Stimulated activated naive B cell treated with anti-CD40 and anti-IgM and Interleukin-4, amounts not matched to agents 10 μg/mL and 1 μg/mL and 100 μg/mL, for 72 hours (primary cell): Measurements from ENCODE around the gene POU2F1.
A peak's percentile ranks its signal among the peaks of the same experiment; 100 is the strongest.

Experiments
- ATAC-seq, 2 donors: fragments of 150-1000 bp; cut with Tn5 transposase; replicated peaks; 2 replicates each; pipeline ENCODE4 v1.10.0; 2021; ENCODE audit warnings: moderate library complexity in 1 of 2
- DNase-seq: peaks from one replicate; pipeline ENCODE4 v3.0.0; 2021
- H3K27ac Mint-ChIP-seq: one replicate; pipeline ENCODE4 v1.8.0; 2022; ENCODE audit warnings: mild to moderate bottlenecking, mixed read lengths
- H3K27me3 Mint-ChIP-seq, 2 donors: one replicate each; pipeline ENCODE4 v1.8.0; 2022; ENCODE audit warnings: mixed read lengths in 2 of 2
- H3K36me3 Mint-ChIP-seq, 2 donors: one replicate each; pipeline ENCODE4 v1.8.0; 2022; ENCODE audit warnings: mixed read lengths in 2 of 2, mild to moderate bottlenecking in 1 of 2
- H3K4me1 Mint-ChIP-seq, 2 donors: one replicate each; pipeline ENCODE4 v1.8.0; 2022; ENCODE audit warnings: mixed read lengths in 2 of 2, mild to moderate bottlenecking in 1 of 2
- H3K4me3 Mint-ChIP-seq, 2 donors: one replicate each; pipeline ENCODE4 v1.8.0; 2022; ENCODE audit warnings: mild to moderate bottlenecking in 2 of 2, mixed read lengths in 2 of 2, moderate library complexity in 1 of 2
- H3K9me3 Mint-ChIP-seq, 2 donors: one replicate each; pipeline ENCODE4 v1.8.0; 2022; ENCODE audit warnings: mixed read lengths in 2 of 2, mild to moderate bottlenecking in 1 of 2

POU2F1 gene

DNA sequence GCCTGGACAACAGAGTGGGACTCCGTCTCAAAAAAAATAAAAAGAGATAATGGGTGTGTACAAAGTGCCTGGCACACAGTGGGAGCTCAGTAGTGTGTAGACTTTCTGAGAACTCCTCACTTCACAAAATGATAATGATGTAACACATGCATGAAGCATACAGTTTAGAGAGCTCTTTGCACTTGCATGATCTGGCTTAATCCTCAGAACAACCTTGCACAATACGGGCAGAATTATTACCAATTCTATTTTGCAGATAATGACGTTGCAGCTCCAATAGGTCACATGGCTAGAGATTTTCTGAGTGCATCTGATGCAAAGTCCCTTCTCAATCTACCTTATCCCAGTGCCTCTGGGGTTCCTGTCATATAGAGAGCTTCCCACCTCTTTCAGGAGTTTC is 226.3 kb downstream of the POU2F1 start:
- DNase-seq = no peak
- no peaks in the 10 kb centered on the region for H3K36me3 Mint-ChIP-seq
- ATAC-seq = no peak
- H3K27ac Mint-ChIP-seq = peak overlapping the region; percentile 94
- peaks cover 0 to 5% of the 10 kb centered on the region in 2 donors for H3K27me3 Mint-ChIP-seq
- H3K4me1 Mint-ChIP-seq = peaks cover 16 to 34% of the 10 kb centered on the region in 2 donors
- no peak overlapping the region for H3K4me3 Mint-ChIP-seq
- H3K9me3 Mint-ChIP-seq = no peaks in the 10 kb centered on the region

DNA sequence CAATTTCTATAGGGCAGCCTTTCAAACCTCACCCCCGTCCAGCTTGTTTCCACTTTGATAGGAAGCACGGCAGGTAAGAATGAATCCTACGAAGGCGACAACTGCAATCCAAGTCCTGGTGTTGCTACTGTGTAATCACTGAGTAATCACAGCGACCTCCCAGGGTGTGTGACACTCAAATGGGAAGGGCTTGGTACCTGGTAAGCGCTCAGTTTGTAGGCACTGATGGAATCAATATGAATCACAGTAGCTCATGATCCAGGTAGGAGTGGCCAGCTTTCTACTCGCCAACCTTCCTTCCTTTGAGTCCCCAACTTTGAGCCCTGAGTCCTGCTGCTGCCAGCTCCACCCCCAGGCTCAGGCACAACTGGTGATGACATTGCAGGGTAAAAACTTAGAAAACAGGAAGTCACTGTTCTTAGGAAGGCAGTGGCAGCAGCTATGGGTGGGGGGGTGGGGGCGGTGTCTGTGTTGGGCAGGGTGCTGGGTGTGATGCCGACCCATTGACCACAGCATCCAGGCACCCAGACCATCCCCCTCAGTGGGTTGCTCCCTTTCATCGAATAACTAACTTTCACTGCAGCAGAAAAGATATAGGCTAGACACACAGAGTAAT is 226.9 kb downstream of the POU2F1 start:
- Mint-ChIP-seq H3K9me3 (no peaks in the 10 kb centered on the region), H3K36me3 (no peaks in the 10 kb centered on the region), H3K27ac (peak overlapping the region; percentile 94), H3K4me3 (peak overlapping the region; percentile 68 to 73), H3K27me3 (peaks cover 0 to 5% of the 10 kb centered on the region in 2 donors), H3K4me1 (peaks cover 13 to 34% of the 10 kb centered on the region in 2 donors)
- DNase-seq (peak; percentile 64), ATAC-seq (peak; percentile 96 to 98)

DNA sequence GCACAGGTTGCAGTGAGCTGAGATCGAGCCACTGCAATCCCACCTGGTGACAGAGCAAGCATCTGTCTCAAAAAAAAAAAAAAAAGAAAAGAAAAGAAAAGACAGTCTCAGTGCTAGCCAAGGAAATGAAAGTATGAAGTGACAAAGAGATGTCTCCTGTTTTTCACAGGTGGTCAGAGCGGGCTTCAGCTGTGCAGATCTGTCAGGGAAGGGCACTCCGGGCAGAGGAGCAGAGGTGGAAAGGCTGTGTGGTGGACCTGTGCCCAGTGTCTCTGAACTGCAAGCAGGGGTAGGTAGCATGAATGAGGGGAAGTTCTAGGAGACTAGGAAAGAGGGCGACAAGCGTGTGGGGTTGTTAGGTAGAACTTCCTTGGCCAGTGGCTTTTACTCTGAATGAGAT is 230.2 kb downstream of the POU2F1 start:
- H3K4me1 Mint-ChIP-seq = peaks cover 10 to 29% of the 10 kb centered on the region in 2 donors
- no peaks in the 10 kb centered on the region for H3K36me3 Mint-ChIP-seq
- H3K27me3 Mint-ChIP-seq = peaks cover 0 to 5% of the 10 kb centered on the region in 2 donors
- H3K27ac Mint-ChIP-seq = peak overlapping the region; percentile 10
- H3K9me3 Mint-ChIP-seq = no peaks in the 10 kb centered on the region
- ATAC-seq (no peak), DNase-seq (no peak)
- no peak overlapping the region for H3K4me3 Mint-ChIP-seq

DNA sequence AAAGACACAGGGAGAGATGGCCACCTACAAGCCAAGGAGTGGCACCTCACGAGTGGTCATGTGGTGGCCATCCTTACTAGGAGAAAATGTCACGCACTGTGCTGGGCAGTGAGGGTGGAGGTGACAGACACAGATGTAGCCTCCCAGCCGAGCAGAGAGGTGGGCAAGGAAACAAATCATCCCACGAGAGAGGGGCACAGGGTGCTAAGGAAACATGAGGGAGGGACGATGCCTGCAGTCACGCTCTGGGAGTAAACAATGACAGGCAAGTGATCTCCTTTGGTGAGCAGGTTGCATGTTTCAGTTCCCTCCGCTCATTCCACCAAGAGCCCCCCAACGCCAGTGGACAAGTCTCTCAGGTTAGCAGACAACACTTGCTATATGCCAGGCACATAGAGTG is 231.8 kb downstream of the POU2F1 start:
- Mint-ChIP-seq H3K27me3 (peaks cover 0 to 5% of the 10 kb centered on the region in 2 donors), H3K4me1 (peaks cover 12 to 26% of the 10 kb centered on the region in 2 donors), H3K27ac (no peak overlapping the region), H3K36me3 (no peaks in the 10 kb centered on the region), H3K4me3 (no peak overlapping the region), H3K9me3 (no peaks in the 10 kb centered on the region)
- ATAC-seq = no peak
- DNase-seq = no peak

DNA sequence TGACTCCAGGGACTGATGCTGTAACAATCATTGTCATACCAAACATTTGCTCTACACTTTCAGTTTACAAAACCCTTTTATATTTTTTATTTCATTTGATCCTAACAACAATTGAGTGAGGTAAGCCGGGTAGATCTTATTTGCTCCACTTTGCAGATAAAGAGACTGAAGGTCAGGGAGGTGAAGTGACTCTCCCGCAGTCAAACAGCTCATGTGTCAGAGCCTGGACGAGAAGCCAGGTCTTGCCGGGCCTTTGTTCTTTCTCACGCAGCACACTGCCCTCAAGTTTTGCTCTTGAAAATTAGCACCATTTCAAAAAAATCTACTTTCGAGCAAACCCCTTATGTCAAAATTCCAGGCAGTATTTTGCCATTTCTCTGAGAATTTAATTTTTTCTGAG is 232.4 kb downstream of the POU2F1 start:
- no peak for ATAC-seq
- H3K4me3 Mint-ChIP-seq = no peak overlapping the region

DNA sequence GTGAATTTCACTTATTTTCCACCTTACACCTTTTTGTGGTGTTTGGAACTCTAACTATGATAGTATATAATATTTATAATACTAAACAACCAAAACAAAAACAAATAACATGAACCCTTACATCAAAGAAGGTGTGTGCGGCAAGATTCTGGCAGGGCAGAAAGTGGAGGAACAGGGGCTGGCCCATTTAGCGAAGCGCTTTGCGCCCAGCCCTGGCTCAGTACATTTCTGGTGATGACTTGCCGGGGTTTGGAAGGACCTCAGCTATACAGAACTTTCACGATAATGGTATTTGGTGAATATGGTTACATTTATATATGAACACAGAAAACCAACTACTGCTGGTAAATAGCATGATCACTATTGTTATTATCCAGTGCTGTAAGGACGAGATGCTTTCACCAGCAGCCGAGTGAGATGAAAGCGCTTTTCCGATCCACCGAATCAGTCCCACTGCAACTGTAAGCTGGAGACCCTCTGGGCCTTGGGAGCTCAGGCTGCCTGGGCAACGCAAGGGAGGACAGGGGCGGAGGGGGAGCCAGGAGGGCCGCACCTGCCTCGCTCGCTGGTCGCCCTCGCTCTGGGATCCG is 233.7 kb downstream of the POU2F1 start:
- Mint-ChIP-seq H3K9me3 (no peaks in the 10 kb centered on the region), H3K36me3 (no peaks in the 10 kb centered on the region), H3K27ac (peak overlapping the region; percentile 42), H3K4me3 (peak overlapping the region; percentile 83 to 88), H3K4me1 (peaks cover 8 to 16% of the 10 kb centered on the region in 2 donors), H3K27me3 (peaks cover 0 to 5% of the 10 kb centered on the region in 2 donors)
- DNase-seq = no peak
- ATAC-seq = no peak

More for the DNA sequence above, 232.4 kb downstream of the POU2F1 start:
- peaks cover 0 to 5% of the 10 kb centered on the region in 2 donors for H3K27me3 Mint-ChIP-seq
- no peaks in the 10 kb centered on the region for H3K9me3 Mint-ChIP-seq
- DNase-seq = no peak
- H3K36me3 Mint-ChIP-seq = no peaks in the 10 kb centered on the region
- H3K4me1 Mint-ChIP-seq = peaks cover 8 to 20% of the 10 kb centered on the region in 2 donors
- H3K27ac Mint-ChIP-seq = no peak overlapping the region

DNA sequence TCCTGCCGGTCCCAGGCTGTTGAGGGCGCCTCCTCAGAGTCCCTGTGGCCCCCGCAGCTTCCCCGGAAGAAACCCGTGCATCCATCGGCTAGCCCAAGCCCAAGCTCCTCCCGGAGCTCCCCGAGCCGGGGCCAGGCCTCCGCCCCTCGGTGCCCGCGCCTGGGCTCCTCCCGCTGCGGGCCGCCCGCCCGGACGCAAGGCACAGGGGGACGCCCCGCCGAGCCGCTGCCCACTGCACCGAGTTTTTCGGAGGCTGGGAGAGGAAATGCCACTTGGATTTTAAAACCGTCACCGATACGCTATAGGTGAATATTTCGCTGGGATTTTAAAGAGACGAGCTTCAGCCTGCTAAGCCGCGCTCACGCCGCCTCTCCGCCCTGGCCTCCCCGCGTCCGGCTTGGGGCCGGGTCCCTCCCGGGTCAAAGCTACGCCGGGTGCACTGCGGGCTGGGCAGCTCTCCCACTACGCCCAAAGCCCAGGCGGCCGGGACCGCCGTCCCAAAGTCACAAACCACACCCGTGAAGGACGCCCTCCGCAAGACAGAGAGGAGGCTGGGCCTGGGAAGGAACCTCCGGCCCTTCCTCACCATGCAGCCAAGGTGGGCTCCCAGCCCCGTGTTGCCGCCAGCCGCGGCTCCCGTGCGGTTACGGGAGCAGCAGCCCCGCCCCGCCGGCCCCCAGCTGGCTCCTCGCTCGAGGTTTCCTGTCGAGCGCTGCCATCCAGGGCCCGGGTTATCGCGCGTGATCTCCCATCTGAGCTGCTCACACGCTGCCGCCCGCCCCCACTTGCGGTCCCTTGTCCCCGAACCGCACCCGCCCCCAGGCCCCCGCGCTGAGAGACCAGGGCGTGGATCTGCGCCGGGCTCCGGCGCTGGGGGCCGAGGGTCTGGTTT is 234.5 kb downstream of the POU2F1 start:
- H3K4me1 Mint-ChIP-seq = peaks cover 8 to 16% of the 10 kb centered on the region in 2 donors
- H3K9me3 Mint-ChIP-seq = no peaks in the 10 kb centered on the region

DNA sequence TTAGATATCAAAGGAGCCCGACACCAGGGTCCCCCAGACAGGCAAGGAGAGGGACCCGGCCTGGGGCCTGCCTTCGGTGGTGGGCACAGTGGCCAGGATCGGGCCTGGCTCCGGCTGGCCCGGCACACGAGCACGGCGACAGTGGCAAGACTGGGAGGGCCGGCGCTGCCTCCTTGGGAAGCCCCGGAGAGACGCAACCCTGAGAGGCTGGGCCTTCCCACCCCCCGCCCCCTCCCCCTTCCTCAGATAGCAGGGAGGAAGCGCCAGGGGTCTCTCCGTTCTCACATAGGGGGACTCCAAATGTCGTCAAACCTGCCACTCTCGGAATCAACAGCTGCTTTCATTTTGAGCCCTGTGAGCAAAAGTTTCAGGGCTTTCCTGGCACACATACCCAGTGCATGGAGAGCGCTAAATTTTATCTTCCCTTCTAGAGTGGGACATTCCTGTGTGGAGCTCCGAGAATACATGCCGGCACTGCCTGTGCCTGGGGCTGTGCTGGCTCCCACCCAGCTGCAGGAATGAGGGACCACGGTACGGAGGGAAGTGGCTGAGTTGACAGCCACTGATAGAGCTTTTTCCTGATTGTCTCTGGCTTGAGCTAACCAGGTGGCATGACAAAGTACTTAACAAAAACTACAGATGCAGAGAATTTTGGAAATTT is 235.2 kb downstream of the POU2F1 start:
- Mint-ChIP-seq H3K4me1 (peaks cover 6 to 8% of the 10 kb centered on the region in 2 donors), H3K9me3 (no peaks in the 10 kb centered on the region), H3K27me3 (peaks cover 0 to 2% of the 10 kb centered on the region in 2 donors), H3K36me3 (no peaks in the 10 kb centered on the region), H3K4me3 (peak overlapping the region; percentile 69 to 88), H3K27ac (peak overlapping the region; percentile 87)
- ATAC-seq (peak; percentile 63 to 70), DNase-seq (peak; percentile 48)

More for the DNA sequence above, 234.5 kb downstream of the POU2F1 start:
- Mint-ChIP-seq H3K36me3 (no peaks in the 10 kb centered on the region), H3K4me3 (peak overlapping the region; percentile 83 to 88), H3K27ac (peak overlapping the region; percentile 82), H3K27me3 (peaks cover 0 to 5% of the 10 kb centered on the region in 2 donors)
- DNase-seq (peak; percentile 51), ATAC-seq (peak; percentile 74 to 83)

DNA sequence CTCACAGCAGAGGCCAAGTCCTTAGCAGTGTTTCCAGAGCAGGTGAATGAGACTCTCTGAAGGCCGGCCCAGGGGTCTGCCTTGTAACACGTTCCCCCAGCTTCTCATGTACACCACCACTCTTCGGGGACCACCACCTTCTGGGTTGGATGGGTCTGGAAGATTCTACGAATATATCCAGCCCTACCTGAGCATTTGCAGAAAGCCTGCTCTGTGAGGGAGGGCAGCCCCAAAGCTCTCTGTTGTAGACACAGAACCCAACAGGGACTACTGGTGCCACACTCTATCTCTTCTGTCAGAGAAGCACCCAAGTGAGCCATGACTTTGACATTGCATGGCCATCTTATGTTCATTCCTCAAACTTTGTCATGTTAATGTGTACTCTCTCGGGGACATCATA is 235.8 kb downstream of the POU2F1 start:
- no peak for ATAC-seq
- Mint-ChIP-seq H3K36me3 (no peaks in the 10 kb centered on the region), H3K27ac (peak overlapping the region; percentile 87), H3K4me3 (peak overlapping the region in 1 of 2 donors; percentile 69), H3K4me1 (peaks cover 5 to 6% of the 10 kb centered on the region in 2 donors), H3K9me3 (no peaks in the 10 kb centered on the region), H3K27me3 (no peaks in the 10 kb centered on the region)
- DNase-seq = no peak

DNA sequence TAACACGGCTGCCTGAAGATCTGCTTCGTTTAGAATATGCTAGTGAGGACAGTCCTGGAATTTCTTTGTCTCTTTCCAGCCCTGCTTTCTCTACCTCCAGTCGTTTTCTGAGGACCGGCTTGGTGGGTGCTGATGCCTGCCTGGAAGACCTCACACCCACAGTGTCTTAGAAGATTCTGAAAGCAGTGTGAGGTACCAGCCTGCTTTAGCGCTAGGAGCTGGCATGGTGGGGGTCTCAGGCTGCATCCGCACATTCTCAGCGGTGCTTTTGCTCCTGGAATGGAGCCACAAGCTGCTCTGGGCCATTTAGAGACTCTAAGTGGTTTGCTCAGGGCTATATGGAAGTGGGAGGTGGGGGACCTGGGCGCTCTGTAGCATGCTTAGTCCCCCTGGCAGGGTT is 236.2 kb downstream of the POU2F1 start:
- no peaks in the 10 kb centered on the region for H3K36me3 Mint-ChIP-seq
- no peak overlapping the region for H3K4me3 Mint-ChIP-seq

DNA sequence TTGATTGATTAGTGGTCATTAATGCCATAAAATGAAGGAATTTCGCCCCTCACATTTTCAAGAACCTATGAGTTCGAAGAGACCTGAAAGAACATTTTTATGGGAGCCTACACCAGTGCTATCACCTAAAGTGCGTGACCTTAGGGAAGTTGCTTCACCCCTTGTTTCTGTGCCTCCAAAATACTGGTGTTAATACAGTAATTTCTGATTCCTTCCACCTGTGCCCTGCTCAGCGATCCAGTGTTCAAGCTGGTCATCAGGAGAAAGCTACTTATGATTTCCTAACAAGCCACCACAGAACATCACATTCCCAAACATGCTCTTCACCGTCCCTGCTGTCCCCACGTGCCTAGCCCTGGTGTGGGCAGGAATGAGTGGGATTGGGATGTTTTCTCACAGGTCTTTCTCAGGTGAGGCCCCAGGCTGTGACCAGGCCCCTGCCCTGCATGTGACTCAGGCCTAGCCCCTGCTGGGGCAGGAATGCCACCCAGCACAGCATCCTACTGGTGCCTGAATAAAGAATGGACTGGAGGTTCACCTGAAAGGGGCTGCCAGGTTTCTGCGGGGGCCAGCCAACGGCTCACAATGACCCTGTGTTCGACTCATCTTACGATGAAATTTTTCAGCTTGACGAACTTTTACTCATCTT is 237.4 kb downstream of the POU2F1 start:
- DNase-seq (no peak), ATAC-seq (no peak)
- Mint-ChIP-seq H3K9me3 (no peaks in the 10 kb centered on the region), H3K4me1 (peaks cover 5 to 6% of the 10 kb centered on the region in 2 donors), H3K4me3 (no peak overlapping the region), H3K27me3 (peaks cover 5% of the 10 kb centered on the region in 2 donors), H3K27ac (no peak overlapping the region), H3K36me3 (no peaks in the 10 kb centered on the region)

More for the DNA sequence above, 236.2 kb downstream of the POU2F1 start:
- DNase-seq (no peak), ATAC-seq (no peak)
- Mint-ChIP-seq H3K27ac (no peak overlapping the region), H3K9me3 (no peaks in the 10 kb centered on the region), H3K4me1 (peaks cover 5 to 6% of the 10 kb centered on the region in 2 donors), H3K27me3 (no peaks in the 10 kb centered on the region)

DNA sequence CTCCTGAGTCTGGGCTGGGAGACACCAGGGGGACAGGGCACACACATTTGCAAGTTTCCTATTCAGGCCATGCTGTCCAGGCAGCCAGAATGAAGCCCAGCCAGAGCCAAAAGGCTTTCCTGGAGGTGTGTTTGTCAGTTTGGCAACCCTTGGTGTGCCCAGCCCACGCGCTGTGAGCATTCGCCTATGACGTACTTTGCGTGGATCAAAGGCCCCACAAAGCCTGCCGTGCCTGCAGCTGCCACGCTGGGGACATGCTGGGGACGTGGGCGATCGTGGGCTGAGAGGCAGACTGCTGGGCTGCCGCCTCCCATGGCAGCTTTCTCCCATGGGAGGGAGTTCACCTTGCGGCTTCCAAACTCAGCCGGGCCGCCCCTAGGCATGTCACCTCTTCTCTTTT is 240.2 kb downstream of the POU2F1 start:
- no peak overlapping the region for H3K4me3 Mint-ChIP-seq
- peaks cover 5% of the 10 kb centered on the region in 2 donors for H3K27me3 Mint-ChIP-seq
- no peaks in the 10 kb centered on the region for H3K9me3 Mint-ChIP-seq
- H3K4me1 Mint-ChIP-seq = peaks cover 5 to 6% of the 10 kb centered on the region in 2 donors
- H3K27ac Mint-ChIP-seq = no peak overlapping the region
- DNase-seq = no peak
- H3K36me3 Mint-ChIP-seq = no peaks in the 10 kb centered on the region
- no peak for ATAC-seq

DNA sequence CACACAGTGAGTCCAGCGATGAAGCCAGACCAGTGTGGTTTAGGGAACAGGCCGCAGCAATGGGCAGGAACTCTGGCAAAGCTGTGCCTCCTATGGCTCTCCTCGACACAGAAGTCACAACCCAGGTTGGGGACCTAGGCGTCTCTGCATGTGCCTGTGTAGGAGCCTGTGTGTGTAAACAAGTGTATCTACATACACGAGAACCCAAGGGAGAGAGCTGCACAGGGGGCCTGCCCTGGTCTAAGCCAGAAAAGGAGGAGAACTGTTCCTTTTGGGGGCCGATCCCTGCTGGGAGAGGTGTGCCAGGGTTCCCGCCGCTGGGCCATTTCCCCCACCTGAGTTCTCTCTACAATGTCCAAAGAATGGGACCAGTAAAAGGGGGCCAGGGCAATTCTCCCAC is 241.7 kb downstream of the POU2F1 start:
- Mint-ChIP-seq H3K27ac (no peak overlapping the region), H3K9me3 (no peaks in the 10 kb centered on the region), H3K36me3 (no peaks in the 10 kb centered on the region), H3K4me1 (peaks cover 0 to 2% of the 10 kb centered on the region in 2 donors), H3K27me3 (peaks cover 5% of the 10 kb centered on the region in 2 donors), H3K4me3 (no peak overlapping the region)
- DNase-seq (no peak), ATAC-seq (no peak)
